Left lung (tissue), 10 donors: ENCODE data around the gene CSF3. TPM values are rescaled to one million over a fixed set of nuclear protein-coding genes. Genes with fewer than 3 reads are reported as not detected.

Experiments used
- ATAC-seq: fragments of 200-7000 bp; cut with Tn5 transposase; one replicate; pipeline ENCODE4 v1.9.1; 2020; ENCODE audit warnings: moderate library complexity
- DNase-seq, 4 donors: peaks; one replicate each; pipeline ENCODE4 v3.0.0-alpha.2; 2013 to 2020
- H3K27ac ChIP-seq, 2 donors: fragments of 200-600 bp; sonication (generic) in 1 of 2; one replicate each; pipeline versions ENCODE4 v1.5.0 to v1.8.0; 2020 to 2021
- H3K27me3 ChIP-seq, 2 donors: fragments of 200-600 bp; sonication (generic) in 1 of 2; one replicate each; pipeline versions ENCODE4 v1.5.0 to v1.8.0; 2020 to 2021
- H3K36me3 ChIP-seq, 2 donors: fragments of 200-600 bp; sonication (generic) in 1 of 2; one replicate each; pipeline versions ENCODE4 v1.5.0 to v1.8.0; 2020 to 2021
- H3K4me1 ChIP-seq, 2 donors: fragments of 200-600 bp; one replicate each; pipeline ENCODE4 v1.8.0; 2021
- H3K4me3 ChIP-seq, 2 donors: fragments of 200-600 bp; sonication (generic) in 1 of 2; one replicate each; pipeline versions ENCODE4 v1.5.0 to v1.8.0; 2020 to 2021; ENCODE audit warnings: mild to moderate bottlenecking in 1 of 2
- H3K9me3 ChIP-seq, 2 donors: fragments of 200-600 bp; sonication (generic) in 1 of 2; one replicate each; pipeline versions ENCODE4 v1.5.0 to v1.8.0; 2020 to 2021
- intact Hi-C, 2 donors: fragments of 100-400 bp; cut with DNase I; formaldehyde crosslinking; loops; one replicate each; pipeline versions ENCODE4 v1.11.2 to v1.14.2; 2022
- microRNA-seq, 2 donors: library from miRNA; unstranded; fragments of <30 nt; microRNA quantifications; one replicate each; pipeline ENCODE4, GENCODE V29; 2019
- polyA plus RNA-seq, 6 donors: library from polyadenylated mRNA; unstranded; fragments of 120-200 nt; gene quantifications; one replicate each; pipeline ENCODE4 v1.2.1, GENCODE V29; 2013; ENCODE audit not compliant: insufficient read length in 6 of 6
- total RNA-seq, 2 donors: library from RNA; stranded (reverse); fragmentation: NEBNext Ultra II Directional; extraction: Animal tissue kit (Norgen Biotek cat#: 25700); gene quantifications; one replicate each; pipeline ENCODE4 v1.2.1, GENCODE V29; 2021
- TF ChIP-seq, protein P1 (sequence below), 2 donors: fragments of 200-600 bp; sonication (generic) in 1 of 2; IDR thresholded peaks; one replicate each; pipeline versions ENCODE4 v1.5.0 to v1.8.0; 2021; ENCODE audit warnings: antibody characterized with exemption in 2 of 2
- donor health status: DM: no; HTN: yes; CAD: no.
- donor health status: DM: no; HTN: no; CAD: no.

Gene CSF3
- total and polyA plus RNA-seq, 8 donors: 0.61 to 1.7 TPM; not detected in 6

- Histone ChIP-seq H3K9me3 (no peaks in the 10 kb centered on the region), H3K27ac (peak overlapping the region; percentile 72 to 94), H3K4me3 (no peak overlapping the region), H3K36me3 (no peaks in the 10 kb centered on the region), H3K27me3 (no peaks in the 10 kb centered on the region), H3K4me1 (peaks cover 42 to 76% of the 10 kb centered on the region in 2 donors)
- intact Hi-C loops: no loop called here
- DNase-seq (no peak), ATAC-seq (no peak)
- TF ChIP-seq, protein P1, sequence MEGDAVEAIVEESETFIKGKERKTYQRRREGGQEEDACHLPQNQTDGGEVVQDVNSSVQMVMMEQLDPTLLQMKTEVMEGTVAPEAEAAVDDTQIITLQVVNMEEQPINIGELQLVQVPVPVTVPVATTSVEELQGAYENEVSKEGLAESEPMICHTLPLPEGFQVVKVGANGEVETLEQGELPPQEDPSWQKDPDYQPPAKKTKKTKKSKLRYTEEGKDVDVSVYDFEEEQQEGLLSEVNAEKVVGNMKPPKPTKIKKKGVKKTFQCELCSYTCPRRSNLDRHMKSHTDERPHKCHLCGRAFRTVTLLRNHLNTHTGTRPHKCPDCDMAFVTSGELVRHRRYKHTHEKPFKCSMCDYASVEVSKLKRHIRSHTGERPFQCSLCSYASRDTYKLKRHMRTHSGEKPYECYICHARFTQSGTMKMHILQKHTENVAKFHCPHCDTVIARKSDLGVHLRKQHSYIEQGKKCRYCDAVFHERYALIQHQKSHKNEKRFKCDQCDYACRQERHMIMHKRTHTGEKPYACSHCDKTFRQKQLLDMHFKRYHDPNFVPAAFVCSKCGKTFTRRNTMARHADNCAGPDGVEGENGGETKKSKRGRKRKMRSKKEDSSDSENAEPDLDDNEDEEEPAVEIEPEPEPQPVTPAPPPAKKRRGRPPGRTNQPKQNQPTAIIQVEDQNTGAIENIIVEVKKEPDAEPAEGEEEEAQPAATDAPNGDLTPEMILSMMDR (IDR thresholded peaks at IDR 0.05): no peak
These were observed 50.7 kb downstream of the CSF3 start for GRCh38 chr17:40065769-40066510.

Small RNA genes lying within 50 kb of the gene (microRNA-seq; reads per million reads assigned to microRNA genes)
- gene MIR6884: 0.27 to 0.34 reads per million in 2 donors

Other genes starting within 250 kb of the CSF3 start
- gene IKZF3, start 151.1 kb upstream of the CSF3 start, total RNA-seq: 1 to 10 TPM; 3.3 to 6.6 TPM
- 1 to 10 TPM; 1.2 to 1.9 (median 1.6) TPM for gene IKZF3, start 151.1 kb upstream of the CSF3 start, polyA plus RNA-seq
- gene ZPBP2, start 147.2 kb upstream of the CSF3 start, total RNA-seq: not detected
- not detected for gene ZPBP2, start 147.2 kb upstream of the CSF3 start, polyA plus RNA-seq
- 10 to 100 TPM in 1 of 2 donors, 1 to 10 TPM in 1; 9.2 to 16.7 TPM for gene GSDMB, start 96.8 kb upstream of the CSF3 start, total RNA-seq
- gene GSDMB, start 96.8 kb upstream of the CSF3 start, polyA plus RNA-seq: 10 to 100 TPM; 15.9 to 36.4 (median 28.4) TPM
- gene ORMDL3, start 87.8 kb upstream of the CSF3 start, total RNA-seq: 100 to 1,000 TPM in 1 of 2 donors, 10 to 100 TPM in 1; 47.6 to 107 TPM
- 10 to 100 TPM; 74.3 to 91.3 (median 82.7) TPM for gene ORMDL3, start 87.8 kb upstream of the CSF3 start, polyA plus RNA-seq
- not detected for gene LRRC3C, start 87.7 kb upstream of the CSF3 start, total RNA-seq
- not detected for gene LRRC3C, start 87.7 kb upstream of the CSF3 start, polyA plus RNA-seq
- gene GSDMA, start 52.4 kb upstream of the CSF3 start, total RNA-seq: under 1 TPM in 1 of 2 donors, not detected in 1; 0.76 TPM
- 1 to 10 TPM in 1 of 6 donors, under 1 TPM in 5; 0.57 to 1.3 (median 0.88) TPM for gene GSDMA, start 52.4 kb upstream of the CSF3 start, polyA plus RNA-seq
- 100 to 1,000 TPM in 1 of 2 donors, 10 to 100 TPM in 1; 72.8 to 117 TPM for gene PSMD3, start 34.6 kb upstream of the CSF3 start, total RNA-seq
- gene PSMD3, start 34.6 kb upstream of the CSF3 start, polyA plus RNA-seq: 100 to 1,000 TPM in 2 of 6 donors, 10 to 100 TPM in 4; 91.1 to 108 (median 96.8) TPM
- 10 to 100 TPM; 72.0 to 75.2 TPM for gene MED24, start 39.0 kb downstream of the CSF3 start, total RNA-seq
- gene MED24, start 39.0 kb downstream of the CSF3 start, polyA plus RNA-seq: 100 to 1,000 TPM in 5 of 6 donors, 10 to 100 TPM in 1; 95.0 to 144 (median 114) TPM
- gene THRA, start 47.5 kb downstream of the CSF3 start, total RNA-seq: 10 to 100 TPM; 37.9 to 45.2 TPM
- gene THRA, start 47.5 kb downstream of the CSF3 start, polyA plus RNA-seq: 10 to 100 TPM; 69.3 to 80.7 (median 75.3) TPM
- 10 to 100 TPM in 1 of 2 donors, 1 to 10 TPM in 1; 6.5 to 11.4 TPM for gene NR1D1, start 85.1 kb downstream of the CSF3 start, total RNA-seq
- 1 to 10 TPM; 3.0 to 4.9 (median 3.9) TPM for gene NR1D1, start 85.1 kb downstream of the CSF3 start, polyA plus RNA-seq
- 100 to 1,000 TPM in 1 of 2 donors, 10 to 100 TPM in 1; 84.1 to 112 TPM for gene MSL1, start 106.5 kb downstream of the CSF3 start, total RNA-seq
- gene MSL1, start 106.5 kb downstream of the CSF3 start, polyA plus RNA-seq: 100 to 1,000 TPM; 174 to 203 (median 192) TPM
- gene CASC3, start 125.1 kb downstream of the CSF3 start, total RNA-seq: 10 to 100 TPM; 63.4 to 98.8 TPM
- 100 to 1,000 TPM; 110 to 136 (median 129) TPM for gene CASC3, start 125.1 kb downstream of the CSF3 start, polyA plus RNA-seq
- 10 to 100 TPM in 1 of 2 donors, 1 to 10 TPM in 1; 7.4 to 13.1 TPM for gene RAPGEFL1, start 162.0 kb downstream of the CSF3 start, total RNA-seq
- gene RAPGEFL1, start 162.0 kb downstream of the CSF3 start, polyA plus RNA-seq: 10 to 100 TPM in 1 of 6 donors, 1 to 10 TPM in 5; 6.3 to 10.3 (median 7.5) TPM
- gene WIPF2, start 203.9 kb downstream of the CSF3 start, total RNA-seq: 10 to 100 TPM; 35.5 to 35.8 TPM
- 10 to 100 TPM; 29.0 to 34.4 (median 30.8) TPM for gene WIPF2, start 203.9 kb downstream of the CSF3 start, polyA plus RNA-seq